Measurements from ENCODE around the gene GPR179.

DNA sequence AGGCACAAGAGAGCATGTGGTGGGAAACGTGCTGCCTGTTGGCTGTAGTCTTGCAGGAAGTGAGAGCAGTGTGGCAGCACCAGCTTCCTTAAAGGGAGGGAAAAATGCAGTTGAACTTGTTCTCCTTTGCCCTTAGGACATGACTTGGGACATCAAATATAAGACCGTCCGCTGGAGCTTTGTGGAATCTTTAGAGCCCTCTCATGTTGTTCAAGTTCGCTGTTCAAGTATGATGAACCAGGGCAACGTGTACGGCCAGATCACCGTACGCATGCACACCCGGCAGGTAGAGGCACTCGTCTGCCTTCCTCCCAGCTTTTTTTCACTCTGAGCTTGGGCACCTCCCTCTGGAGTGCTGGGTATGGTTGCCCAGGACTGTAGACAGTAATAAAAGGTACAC lies 23.3 kb downstream of the GPR179 start:
- no peak for TF ChIP-seq POLR2A (IDR thresholded peaks at IDR 0.05)
- TF ChIP-seq, protein P1, sequence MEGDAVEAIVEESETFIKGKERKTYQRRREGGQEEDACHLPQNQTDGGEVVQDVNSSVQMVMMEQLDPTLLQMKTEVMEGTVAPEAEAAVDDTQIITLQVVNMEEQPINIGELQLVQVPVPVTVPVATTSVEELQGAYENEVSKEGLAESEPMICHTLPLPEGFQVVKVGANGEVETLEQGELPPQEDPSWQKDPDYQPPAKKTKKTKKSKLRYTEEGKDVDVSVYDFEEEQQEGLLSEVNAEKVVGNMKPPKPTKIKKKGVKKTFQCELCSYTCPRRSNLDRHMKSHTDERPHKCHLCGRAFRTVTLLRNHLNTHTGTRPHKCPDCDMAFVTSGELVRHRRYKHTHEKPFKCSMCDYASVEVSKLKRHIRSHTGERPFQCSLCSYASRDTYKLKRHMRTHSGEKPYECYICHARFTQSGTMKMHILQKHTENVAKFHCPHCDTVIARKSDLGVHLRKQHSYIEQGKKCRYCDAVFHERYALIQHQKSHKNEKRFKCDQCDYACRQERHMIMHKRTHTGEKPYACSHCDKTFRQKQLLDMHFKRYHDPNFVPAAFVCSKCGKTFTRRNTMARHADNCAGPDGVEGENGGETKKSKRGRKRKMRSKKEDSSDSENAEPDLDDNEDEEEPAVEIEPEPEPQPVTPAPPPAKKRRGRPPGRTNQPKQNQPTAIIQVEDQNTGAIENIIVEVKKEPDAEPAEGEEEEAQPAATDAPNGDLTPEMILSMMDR (IDR thresholded peaks at IDR 0.05) = no peak

All from uterus (tissue), 2 donors.